HG03135 (cell line): ENCODE results near the gene RAB25.

Experiments used
- ATAC-seq: cut with Tn5 transposase; IDR thresholded peaks from one replicate; pipeline ENCODE4 v1.9.1; 2021; ENCODE audit warnings: mild to moderate bottlenecking, moderate library complexity; ENCODE audit not compliant: unreplicated experiment

The RAB25 gene

DNA sequence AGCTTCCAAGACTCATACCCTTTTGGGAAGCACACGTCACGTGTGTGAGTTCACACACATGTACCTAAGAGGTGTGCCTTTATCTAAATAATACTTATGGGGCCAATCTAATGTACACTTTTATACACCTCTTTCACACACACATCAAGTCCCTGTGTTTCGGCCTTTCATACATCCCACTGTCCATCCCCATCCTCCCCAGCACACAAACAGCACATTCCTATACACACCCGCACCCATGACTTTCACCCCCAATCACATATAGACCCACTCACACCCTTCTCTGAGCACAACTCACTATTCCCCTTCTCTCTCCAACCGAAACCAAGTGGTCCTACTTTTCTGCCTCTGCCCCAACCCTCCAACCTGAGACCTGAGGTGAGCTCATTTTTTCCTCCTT lies 17.8 kb downstream of the RAB25 start:
- no peak for ATAC-seq

DNA sequence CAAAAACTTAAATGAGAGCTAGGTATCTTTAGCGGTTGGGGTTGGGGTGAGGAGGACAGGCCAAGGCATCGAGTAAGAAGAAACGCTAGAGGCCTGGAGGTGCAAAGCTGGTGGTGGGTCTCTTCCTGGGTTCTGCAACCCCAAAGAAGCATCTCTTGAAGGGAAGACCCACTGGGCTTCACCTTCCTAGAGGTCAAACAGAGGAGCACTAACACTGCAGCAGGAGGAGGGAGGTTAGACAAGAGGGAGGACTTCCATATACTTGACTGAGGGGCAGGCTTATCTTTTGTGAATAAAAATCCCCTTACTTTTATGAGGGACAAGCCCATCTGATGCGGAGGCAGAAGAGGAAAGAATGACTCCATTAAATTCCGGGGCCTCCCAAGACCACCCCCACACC lies 18.8 kb downstream of the RAB25 start:
- ATAC-seq: no peak

DNA sequence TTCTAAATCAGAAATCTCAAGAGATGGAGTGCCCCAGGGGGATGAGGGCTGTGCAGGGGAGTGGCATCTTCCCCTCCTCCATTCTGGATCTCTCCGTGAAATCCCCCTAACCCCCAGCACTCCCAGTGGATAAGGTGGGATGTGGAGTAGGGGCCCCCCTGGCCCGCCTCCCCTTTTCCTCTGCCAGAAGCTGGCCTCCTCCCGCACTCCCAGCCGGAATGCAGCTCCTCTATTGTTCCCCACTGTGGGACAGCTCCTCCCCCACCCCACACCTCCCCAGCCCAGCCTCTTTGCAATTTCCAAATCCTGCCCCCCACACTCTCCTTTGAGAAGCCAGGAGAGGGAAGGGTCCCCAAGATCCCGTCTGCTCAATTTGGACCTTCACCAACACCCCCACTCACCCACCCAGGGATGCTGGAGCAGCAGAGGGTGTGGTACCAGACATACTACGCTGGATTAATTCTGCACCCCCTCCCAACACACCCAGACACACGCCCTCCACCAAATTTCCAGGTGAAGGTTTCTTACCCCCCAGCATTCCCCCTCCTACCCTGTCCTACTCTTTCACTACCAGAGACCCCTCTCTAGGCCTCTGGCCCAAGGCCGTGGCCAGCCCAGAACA lies 19.4 kb downstream of the RAB25 start:
- no peak for ATAC-seq

DNA sequence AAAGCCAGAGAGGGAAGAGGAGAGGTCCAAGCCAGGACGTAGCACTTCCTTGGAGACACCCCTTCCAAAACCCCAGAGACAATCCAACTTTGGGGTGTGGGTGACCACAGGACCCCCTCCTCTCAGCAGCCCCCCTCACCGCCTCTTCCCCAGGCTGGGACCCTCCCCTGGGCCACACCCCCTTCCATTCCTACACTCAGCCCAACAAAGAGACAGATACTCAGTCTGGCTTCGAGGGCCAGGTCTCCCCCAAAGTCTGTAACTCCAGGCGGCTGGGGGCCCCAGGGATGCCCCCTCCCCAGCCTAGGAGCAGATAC lies 19.9 kb downstream of the RAB25 start:
- no peak for ATAC-seq

DNA sequence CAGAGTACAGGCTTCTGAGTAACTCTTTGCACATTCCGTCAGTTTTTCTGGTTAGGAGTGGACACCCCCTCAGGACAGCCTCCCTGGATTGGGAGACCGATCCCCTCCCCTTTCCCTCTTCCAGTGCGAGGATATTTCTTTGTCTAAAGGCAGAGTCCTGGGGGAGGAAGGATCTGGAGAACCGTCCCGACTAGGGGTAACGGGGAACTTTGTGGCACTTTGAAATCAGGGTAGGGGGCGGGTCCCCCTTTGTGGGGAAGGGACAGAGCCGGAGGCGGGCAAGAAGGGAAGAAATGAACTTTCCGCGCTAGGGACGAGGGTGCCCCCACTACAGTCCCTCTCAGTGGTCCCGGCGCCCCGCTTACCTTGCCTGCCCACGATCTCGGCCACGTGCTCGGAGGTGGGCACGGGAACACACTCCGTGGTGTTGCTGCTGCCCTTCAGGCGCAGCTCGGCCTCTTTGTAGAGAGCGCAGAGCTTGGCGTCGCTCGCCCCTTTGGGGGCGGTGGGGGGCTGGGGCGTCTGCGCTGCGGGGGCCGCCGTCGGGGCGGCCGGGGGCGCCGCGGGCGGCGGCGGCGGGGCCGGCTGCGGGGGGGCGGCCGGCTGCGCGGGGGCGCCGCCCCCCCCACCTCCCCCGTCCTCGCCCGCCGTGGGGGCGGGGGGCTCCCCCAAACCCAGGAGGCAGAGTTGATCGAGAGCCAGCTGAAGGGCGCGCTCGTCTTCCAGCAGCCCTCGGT lies 20.4 kb downstream of the RAB25 start:
- ATAC-seq: no peak

DNA sequence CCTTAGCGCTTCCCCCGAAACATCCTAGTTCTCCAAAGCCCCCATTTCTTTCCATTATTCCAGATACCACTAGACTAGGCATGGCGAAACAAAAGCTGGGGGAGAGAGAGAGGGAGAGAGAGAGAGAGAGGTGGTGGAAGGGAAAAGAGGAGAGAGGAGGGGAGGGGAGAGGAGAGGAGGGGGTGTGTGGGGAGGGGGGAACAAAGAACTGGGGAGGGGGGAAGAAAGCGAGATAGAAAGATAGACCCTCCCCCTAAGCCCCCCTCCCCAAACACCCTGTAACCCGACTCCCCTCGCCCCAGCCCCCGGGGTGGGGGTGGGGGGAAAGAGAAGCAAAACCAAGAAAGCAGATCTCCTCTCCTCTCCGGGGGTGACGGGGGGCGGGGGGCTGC lies 21.0 kb downstream of the RAB25 start:
- ATAC-seq: no peak

DNA sequence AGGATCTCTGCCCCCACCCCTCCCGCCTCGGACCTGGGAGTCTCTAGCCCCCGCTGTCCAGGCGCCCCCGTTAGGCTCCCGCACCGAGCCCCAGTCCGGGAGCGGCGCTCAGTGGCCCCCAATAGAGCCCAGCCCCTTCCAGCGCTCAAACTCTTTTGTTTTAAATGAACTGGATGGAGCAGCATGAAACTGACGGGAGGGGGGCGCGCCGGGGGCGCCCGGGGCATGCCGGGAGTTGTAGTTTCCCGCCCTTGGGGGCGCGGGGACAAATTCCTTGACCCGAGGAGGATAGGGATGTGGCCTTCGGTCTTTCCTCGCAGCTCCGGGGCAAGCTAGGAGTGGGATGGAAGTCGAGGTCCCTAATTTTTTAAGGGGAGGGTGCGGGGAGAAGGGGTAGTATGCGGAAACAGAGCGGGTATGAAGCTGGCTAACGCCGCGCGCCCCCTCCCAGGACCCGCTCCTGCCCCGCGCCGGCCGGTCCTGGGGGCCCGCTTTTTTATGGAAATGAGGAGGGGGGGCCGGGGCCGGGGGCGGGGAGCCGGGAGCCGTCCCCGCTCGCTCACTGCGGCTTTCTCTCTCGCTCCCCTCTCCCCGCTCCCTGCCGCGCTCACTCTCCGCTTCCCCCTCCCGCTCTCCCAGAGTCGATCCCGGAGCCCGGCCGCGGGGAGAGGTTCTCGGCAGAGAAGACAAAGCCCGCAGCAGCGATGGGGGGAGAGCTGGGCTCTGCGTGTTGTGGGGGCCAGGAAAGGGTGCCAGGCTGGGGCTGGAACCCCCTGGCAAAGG lies 21.5 kb downstream of the RAB25 start, which contains the start of gene MEX3A:
Gene MEX3A (minus strand): TSS at position 157 of the 783 bp plus-strand sequence. CDS start 467 bp downstream, outside the sequence.
- ATAC-seq: peak; percentile 59

DNA sequence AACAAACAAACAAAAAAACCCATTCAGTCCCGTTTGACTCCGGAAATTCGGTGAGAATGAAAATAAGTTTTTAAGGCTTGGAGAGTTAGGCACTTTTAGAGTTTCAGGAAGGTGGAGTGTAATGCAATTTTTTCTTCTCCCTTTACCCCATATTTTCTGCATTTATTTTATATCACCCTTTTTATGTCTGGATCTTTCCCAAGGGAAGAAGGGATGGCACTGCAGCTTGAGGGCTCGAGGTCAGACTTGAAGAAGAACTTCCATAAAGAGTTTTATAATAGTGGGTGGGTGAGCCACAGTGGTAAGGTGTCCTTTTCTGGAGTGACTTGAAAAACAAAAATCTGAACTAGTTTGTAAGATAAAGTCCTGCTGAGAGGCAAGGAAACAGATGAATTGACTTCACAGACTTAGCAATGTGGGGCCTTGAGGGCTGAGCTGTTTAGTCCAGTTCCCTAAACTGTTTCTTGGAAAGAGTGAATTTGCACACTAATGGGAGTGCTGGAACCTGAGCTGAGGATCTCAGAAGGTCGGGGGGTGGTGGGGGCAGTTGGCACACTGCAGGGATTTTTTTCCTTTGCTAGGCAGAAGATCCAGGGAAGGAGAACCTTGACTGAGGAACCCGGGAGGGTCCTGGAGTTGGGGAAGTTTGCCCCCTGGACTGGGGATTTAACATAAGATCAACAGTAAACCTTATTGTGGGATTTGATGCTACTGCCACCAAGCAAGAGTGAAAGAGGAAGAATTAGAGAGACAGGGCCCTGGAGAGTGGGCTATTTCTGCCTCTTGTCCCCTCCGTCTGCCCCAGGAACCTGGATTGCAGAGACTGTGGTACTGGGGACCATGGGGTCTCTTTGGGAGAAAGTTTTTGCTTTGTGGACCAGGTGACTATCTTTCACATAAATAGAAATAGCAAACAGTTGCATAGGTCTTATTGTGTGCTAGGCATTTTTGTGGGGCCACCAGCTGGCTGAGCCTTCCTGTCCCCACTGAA lies 23.1 kb downstream of the RAB25 start:
- no peak for ATAC-seq

DNA sequence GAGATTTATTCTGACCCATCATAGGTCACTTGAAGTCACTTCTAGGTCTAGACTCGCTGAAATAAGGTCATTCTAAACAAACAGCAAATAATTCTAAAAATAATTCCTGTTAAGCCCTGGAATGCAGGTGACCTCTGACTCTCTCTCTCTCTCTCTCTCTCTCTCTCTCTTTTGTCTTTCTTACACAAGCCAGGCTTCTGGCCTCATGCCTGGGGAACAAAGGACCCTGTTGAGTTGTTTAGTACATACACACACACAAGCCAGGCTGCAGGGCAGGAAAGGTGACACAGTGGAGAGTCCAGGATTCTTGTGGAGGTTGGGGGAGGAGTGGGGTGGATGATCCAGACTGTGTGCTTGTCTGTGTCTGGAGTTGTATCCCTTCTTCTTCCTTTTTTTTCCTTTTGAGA lies 25.3 kb downstream of the RAB25 start:
- no peak for ATAC-seq

DNA sequence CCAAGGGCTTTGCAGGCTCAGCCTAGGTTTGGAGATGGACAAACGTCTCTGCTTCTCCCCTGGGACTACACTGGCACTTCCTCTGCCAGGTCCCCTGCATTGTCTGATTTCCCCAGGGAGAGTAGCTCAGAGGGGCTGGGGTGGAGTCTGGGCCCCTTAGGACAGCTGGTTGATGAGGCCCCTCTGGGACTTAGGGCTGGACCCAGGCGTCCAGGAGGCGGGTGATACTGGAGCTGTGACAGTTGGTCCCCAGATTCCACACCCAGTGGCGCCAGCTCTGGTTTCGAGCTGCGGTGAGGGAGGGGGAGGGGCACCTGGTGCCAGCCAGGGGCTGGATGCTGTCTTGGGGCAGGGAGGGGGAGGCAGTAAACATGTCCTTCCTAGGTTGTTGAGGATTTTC lies 28.7 kb downstream of the RAB25 start:
- ATAC-seq: no peak

DNA sequence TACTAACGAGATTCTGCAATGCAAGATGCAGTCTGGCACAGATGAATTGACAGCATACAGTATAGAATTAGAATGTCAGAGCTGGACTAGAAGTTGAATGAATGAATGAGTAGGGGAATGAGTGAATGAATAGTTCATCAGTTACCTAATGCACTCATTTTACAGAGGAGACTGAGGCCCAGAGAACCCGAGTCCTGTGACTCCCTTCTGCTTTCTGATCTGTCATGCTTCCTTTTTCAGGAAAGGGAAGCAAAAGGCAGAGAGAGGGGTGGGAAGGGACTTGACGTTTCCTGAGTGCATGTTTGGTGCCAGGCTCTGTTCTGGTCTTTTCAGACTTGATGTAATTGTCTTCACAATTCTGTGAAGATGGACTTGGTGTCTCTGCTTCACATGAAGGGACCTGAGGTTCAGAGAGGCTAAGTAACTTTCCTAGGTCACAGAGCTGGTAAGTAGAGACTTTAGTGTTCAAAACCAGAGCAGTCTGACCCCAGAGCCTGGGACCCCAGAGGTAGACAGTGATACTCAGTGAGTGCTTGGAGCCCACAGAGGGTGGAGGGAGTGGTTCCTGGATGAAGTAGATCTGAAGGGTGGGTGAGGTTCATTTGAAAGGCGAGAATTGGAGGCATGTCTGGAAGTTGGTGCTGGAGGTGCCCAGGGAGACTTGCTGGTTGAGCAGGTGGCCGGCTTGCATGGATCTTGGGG lies 29.3 kb downstream of the RAB25 start:
- peak; percentile 8 for ATAC-seq

DNA sequence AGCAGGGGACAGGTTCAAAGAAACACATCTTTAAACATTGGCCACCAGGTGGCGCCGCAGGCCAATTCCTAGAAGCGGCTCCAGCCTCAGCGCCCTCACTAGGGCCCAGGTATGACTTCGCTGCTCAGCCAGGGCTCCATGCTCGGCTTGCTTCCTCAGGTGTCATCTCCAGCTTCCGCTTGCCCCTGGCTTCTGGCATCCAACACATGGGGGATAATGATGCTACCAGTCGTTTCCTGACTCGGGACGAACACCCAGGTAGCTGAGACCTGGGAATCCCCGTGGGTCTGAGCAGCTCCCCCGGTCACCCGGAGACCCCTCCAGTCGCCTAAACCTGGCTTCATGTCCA lies 29.9 kb downstream of the RAB25 start:
- peak; percentile 68 for ATAC-seq

DNA sequence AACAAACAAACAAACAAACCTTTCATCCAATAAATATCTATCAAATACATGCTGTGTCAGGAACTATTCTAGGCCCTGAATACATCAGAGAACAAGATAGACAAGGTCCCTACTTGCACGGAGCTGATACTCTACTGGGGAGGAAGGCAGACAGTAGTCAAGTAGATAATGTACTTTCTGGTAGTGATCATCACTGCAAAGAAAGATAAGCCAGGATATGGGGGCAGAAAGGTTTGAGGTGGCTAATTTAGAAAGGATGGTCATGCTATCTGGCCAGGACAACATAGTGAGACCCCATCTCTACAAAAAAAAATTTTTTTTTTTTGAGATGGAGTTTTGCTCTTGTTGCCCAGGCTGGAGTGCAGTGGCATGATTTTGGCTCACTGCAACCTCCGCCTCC lies 30.6 kb downstream of the RAB25 start:
- ATAC-seq: no peak

DNA sequence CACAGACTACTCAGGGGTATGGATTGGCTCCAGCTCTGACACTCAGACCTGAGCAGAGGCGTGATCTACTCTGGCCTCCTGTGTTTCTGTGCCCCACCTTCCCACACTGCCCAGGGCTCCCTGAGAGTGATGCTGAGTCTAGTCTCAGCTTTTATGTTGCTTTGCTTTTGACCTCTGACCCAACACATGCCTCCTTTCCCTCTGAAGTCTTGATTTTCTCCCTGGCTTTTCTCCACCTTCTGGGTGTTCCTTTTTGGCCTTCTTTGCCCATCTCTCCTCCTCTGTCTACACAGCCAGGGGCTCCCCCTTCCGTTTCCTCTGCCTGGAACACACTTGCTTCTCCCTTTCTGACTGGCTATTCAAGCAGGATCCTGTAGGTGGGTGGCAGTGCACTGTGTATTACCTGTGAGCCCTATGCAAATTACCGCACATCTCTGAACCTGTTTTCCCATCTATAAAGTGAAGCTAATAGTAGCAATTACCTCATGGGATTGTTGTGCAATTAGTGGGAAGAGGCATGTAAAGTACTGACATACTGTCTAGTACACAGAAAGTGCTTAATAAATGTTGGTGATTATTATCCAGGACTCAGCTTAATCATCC lies 35.0 kb downstream of the RAB25 start:
- no peak for ATAC-seq

DNA sequence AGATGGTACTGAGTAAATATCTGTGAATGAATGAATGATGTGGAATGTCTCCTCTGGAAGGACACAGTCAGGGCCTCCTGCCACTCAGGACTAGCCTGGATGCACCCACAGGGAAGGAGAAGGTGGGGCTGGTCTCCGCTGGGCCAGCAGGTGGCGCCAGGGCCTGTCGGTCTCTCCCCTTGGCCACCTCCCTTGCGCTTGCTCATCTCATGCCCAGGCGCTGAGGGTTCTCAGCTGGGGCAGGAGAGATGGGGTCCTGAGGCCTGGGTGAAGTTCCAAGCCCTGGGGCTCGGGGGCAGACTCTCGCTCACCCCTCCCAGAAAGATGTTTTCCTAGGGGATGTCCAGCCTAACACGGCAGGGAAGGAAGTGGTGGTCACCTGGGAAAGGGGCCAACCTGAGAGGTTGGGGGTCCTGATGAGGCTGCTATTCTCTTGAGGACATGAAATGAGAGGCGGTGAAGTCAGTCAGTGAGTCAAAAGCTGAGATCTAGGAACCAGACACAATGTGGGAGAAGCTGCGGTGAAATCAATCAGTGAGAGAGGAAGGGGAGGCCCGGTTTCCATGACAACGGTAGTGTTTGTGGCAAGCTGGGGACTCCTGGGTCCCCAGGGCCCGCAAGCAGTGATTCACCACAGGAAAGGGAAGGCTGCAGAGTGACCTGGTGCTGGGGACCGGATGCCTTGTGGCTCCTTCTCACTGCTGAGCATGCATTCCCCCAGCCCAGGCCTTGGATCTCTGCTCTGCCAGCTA lies 35.9 kb downstream of the RAB25 start:
- ATAC-seq: peak; percentile 62

DNA sequence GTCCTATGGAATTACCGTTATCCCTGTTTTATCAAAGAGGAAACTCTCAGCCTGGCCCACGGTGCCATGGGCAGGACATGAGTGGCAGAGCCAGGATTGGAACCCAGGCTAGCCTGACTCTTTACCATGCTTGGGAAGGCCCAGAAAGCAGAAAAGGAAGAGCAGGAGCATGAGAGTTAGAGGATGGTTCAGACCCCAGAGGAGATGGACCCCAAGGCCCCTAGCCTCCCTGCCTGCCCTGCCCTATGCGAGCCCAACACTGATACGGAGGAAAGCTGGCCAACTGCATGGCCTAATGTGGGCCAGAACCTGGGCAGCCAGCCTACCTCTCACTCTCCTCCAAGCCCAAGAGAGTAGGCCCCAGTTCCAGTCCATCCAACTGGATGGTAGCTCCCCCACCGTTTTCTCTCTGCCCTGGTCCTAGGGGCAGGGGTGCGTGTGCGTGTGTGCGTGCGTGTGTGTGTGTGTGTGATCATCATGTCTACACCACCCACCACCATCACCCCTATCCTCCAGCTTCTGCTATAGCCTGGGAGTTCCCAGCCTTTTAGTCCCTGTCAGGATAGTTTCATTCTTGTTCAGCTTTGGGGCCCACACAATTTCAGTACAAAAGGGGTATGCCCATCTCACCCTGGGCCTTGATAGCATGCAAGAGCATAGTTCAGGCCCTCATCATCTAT lies 36.7 kb downstream of the RAB25 start:
- ATAC-seq: no peak

DNA sequence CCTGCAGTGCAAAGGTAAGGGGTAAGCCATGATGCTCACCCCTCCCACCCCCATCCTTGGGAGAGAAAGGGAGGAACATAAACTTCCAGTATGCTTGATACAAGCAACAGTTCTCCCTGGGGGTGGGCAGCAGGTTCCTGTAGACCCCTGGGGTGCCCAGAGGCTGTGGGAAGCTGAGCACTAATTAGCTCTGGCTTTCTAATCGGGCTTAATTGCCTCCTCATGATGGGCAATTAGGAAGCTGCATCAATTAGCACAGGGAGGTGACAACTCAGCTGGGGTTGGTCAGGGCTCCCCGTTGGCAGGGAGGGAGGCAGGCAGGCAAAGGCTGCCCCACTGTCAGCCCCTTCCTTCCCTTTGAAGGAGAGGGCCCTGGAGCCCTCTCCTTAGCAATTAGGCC lies 37.8 kb downstream of the RAB25 start:
- ATAC-seq: no peak

DNA sequence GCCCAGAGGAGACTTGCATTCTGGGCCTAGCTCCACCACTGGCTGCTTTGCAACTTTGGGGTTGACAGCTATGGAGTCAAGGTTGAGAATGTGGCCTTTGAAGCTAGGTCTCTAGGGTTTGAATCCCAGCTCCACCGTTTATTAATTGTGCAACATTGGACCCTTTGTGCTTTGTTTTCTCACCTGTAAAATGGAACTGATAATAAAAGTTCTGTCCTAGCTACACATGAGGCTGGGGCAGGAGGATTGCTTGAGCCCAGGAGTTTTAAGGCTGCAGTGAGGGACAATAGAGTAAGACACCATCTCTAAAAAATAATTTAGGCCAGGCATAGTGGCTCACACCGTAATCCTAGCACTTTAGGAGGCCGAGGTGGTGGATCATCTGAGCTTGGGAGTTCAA lies 38.3 kb downstream of the RAB25 start:
- no peak for ATAC-seq
